GM19395 (cell line): ENCODE results near the gene SLC16A5.

Experiments
- ATAC-seq: cut with Tn5 transposase; IDR thresholded peaks from one replicate; pipeline ENCODE4 v1.9.1; 2021; ENCODE audit warnings: mild to moderate bottlenecking, moderate library complexity; ENCODE audit not compliant: unreplicated experiment

Gene SLC16A5

DNA sequence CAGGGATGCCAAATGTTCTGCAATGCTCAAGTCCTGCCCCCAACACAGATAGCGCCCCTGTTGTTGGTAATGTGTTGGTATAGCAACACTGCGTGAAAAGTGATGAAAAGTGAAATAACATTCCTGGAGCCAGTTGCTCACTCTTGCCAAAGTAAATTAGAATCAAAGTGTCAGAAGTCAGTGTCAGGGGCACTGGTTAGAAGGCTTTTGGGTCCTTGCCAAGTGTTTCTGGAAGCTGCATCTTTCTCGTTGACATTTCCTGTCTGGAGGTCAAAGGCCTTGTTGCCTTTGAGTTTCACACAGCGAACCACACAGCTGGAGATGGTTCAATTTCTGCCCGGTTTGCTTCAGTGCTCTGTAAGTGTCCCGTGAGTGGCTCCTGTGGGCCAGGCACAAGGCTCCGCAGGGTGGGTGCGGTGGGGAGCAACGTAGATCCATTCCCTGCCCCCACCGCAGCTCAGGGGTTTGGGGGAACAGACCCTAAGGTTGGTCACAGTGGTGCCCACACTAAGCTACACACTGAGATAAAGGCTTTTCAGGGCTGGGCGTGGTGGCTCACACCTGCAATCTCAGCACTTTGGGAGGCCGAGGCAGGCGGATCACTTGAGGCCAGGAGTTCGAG lies 3.6 kb upstream of the SLC16A5 start:
- no peak for ATAC-seq

DNA sequence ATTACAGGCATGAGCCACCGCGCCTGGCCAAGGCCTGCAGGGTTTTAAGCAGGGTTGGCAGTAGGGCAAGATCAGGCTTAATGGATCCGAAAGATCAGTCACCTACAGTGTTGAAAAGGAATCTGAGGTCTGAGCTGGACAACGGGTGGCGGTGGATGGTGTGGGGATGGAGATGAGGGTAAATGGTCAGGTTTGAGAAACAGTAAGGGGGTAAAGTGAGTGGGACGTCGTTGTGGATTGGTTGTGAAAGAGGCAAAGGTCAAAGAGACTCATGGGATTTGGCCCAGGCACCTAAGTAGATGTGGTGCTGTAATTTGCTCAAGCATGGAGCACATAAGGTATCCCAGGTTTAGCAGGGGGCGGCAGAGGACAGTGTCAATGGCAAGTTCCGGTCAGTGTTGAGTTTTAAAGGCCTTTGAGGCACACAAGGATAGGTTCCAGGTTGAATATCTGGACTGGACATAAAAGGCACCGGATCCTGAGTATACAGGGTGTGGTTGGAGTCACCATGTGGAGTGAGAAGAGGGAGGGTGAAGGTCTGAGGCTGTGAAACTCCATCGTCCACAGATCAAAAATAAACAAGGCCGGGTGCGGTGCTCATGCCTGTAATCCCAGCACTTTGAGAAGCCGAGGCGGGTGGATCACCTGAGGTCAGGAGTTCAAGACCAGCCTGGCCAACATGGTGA lies 1.1 kb upstream of the SLC16A5 start:
- ATAC-seq: no peak

DNA sequence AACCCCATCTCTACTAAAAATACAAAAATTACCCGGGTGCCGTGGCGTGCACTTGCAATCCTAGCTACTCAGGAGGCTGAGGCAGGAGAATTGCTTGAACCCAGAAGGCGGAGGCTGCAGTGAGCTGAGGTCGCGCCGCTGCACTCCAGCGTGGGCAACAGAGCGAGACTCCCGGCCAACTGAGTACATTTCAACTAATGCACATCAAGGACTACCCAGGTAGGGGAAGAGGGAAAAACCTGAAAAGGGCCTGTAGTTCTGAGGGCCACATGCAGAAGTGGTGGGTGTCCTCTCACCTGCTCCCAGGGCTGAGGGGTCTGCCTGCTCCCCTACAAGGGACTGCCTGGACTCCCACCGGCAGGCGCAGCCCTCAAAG lies 584 bp upstream of the SLC16A5 start:
- peak; percentile 17 for ATAC-seq

DNA sequence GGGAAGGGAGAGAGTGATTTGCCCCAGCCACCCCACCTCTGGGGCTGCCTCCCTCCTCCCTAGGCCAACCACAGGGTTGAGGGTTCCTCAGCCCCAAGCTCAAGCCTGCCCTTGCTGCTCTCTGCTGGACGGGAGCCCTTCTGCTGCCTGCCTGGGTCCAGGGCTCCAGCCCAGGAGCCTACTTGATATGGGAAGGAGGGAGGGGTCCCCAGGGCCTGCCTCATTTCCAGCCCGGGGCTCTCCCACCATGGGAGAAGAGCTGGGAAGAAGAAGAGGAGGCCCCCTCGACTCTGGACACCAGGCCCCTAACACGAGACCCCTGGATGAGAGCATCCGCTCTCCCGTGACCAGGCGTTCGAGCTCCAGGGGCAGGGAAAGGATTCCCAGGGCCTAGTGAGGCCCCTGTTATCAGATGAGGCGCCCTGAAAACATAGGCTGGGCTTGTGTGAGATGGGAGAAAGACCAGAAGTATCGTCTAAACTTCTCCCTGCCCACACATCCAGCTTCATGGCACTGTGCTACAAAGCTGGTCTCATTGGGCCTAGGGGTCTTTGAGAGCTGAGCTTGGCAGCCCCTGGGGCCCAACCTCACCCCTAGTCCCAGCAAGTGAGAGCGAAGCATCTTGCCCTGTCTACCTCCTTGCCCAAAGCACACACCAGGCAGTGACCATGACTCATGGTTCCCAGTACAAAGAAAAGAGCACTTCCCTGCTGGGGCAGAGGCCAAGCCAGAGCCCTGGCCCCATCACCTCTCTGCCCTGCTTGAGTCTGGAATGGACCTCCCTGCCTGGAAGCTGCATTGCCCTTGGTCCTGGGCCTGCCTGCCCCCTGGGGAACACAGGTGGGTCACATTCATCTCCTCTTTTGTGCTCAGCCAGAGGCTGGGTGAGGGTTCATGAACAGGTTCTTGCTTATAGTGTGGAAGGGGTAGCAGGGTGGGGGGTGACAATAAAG lies 987 bp downstream of the SLC16A5 start:
- ATAC-seq: no peak

DNA sequence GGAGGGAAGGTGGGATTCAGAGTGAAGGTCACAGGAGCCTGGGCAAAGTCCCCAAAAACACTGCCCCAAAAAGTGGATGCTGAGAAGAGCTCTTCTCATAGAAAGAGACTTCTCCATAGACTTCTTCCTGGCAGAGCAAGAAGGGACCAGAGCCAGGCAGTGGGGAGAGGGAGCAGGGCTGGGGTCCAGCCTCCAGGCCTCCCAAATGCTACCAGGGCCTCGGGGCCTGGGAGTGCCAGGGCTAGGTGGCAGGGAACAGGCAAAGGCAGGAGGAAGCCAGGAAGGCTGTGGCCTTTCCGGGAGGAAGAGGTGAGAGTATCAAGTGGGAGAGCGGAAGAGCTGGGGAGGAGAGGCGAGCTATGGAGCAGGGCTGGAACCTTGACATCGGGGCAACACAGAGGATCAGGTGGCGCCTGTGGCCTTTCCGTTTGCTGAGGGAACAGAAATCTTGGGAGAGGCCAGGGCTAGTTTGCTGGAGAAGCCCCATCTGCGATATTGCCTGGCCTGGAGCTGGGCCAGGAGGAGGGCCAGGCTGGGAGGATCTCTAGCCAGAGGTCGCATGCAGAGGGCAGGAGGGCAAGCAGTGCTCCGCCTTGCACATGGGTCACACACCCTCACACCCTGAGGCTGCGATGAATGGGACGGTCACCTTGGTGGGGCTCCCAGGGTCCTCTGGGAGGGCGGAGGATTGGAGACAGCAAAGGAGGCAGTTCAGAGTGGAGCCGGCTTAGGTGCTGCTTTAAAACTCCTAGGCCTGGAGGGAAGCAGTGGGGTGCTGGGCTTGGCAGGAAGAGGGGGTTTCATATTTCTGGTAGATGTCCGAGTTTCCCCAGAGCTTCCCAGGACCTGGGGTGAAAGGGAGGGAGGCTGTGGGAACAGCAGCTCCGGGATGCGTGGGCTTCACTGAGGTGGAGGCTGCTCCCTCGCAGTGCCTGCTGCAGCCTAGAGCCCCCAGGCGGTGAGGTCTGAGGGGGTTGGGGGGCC lies 3.4 kb downstream of the SLC16A5 start:
- no peak for ATAC-seq

DNA sequence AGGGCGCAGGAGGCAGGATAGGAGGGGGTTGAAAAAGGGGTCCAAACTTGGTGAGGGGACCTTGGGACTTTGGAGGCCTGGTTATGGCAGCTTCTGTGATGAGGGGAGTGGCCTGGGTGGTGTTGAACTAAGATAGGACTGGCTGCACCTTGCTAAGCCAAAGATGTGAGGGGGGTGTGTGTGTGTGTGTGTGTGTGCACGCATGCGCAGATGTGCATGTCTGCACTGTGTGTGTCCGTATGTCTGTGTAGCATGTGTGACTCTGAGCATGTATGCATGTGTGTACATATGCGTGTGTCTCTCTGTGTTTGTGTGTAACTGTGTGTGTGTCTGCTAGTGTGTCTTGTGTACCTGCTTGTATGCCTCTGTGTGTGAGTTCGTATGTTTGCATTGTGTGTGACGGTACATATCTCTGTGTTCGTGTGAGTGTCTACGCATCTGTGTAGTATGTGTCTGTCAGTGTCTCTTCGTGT lies 4.1 kb downstream of the SLC16A5 start:
- no peak for ATAC-seq

DNA sequence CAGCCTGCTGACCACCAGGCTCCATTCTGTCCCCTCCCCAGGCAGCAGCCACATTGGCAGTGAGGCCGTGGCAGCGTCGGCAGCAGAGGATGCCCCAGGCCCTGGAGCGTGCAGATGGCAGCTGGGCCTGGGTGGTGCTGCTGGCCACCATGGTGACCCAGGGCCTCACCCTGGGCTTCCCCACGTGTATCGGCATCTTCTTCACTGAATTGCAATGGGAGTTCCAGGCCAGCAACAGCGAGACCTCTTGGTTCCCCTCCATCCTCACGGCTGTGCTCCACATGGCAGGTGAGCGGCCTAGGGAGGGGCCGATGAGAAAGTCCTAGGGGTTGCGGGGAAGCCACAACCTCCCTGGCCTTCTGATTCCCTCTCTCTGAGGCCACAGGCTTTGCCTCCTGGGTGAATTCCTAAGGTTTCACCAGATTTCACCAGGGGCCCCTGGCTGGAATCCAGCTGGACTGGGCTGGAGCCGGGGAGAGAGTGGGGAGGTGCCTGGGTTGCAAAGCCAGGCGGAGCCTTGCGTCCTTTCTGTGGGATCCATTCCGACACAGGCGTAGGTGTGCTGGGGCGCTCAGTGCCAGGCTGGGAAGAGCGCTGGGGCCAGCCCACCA lies 5.9 kb downstream of the SLC16A5 start:
- no peak for ATAC-seq

DNA sequence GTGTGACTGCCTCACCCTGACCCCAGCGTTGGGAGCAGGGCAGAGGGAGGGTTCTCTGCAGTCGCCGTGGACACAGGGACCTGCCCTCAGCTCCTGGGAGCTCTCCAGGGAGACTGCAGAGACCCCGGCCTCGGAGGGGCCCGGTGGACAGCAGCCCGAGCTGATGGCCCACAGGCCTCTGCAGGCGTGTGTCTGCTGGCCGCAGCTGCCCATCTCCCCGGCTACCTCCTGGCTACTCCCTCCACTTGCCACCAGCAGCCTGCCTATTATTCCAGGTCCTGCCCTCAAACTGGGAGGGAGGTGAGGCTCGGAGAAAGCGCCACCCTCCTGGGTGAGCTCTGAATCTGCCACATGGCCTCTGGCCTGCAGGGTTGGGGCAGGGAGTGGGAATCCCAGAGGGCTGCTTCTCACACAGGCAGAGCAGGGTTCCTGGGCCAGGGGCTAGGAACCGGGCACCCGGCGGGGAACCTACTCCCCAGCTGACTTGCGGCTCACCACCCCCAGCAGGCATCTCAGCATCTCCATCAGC lies 7.2 kb downstream of the SLC16A5 start:
- no peak for ATAC-seq

DNA sequence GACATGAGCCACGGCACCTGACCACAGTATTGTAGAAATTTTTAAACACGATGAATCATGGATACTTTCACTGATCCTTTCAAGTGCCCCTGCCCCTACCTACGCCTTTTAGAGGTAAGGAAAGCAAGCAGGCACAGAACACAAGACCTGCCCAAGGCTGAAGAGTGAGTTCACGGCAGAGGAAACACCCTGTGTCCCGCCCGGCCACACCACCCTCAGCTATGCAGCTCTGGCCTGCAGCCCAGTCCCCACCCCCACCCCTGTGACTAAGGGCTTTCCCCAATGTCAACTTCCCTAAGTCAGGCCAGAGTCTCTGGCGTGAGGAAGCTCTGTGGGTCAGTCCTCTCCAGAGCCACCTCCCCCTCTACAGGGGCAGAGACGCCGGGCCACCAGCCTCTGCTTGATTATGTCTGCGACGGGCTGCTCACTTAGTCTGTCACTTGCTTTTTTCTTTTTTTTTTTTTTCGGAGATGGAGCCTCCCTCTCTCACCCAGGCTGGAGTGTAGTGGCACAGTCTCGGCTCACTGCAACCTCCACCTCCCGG lies 8.4 kb downstream of the SLC16A5 start:
- ATAC-seq: no peak

DNA sequence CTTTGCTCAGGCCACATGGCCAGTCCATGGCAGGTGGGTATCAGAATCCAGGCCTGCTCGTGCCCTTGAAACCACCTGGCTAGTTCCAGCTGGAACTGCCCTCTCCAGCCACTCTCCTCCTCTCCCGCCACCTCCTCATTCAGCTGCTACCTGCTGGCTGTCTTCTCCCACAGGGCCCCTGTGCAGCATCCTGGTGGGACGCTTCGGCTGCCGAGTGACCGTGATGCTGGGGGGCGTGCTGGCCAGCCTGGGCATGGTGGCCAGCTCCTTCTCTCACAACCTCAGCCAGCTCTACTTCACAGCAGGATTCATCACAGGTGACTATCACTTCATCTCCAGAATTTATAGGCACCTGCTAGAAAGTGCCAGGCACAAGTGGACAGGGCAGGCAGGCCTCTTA lies 10.1 kb downstream of the SLC16A5 start:
- ATAC-seq: no peak

DNA sequence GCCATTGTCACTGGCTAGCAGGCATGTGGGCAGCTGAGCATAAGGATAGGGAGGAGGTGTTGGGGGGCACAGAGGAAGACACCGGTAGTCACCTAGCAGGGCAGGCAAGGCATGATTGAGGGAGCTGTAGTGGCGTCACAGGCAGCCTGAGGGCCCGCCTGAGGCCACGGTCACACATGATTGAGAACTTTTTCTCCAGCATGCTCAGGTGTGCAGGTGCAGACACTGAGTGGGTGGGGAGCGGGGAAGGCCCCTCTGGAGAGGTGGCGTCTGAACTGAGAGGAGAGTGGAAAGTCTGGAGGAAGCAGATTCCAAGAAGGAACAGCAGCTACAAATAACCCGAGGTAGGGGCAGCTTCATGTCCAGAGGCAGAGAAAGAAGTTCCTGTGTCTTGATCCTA lies 11.1 kb downstream of the SLC16A5 start:
- no peak for ATAC-seq

DNA sequence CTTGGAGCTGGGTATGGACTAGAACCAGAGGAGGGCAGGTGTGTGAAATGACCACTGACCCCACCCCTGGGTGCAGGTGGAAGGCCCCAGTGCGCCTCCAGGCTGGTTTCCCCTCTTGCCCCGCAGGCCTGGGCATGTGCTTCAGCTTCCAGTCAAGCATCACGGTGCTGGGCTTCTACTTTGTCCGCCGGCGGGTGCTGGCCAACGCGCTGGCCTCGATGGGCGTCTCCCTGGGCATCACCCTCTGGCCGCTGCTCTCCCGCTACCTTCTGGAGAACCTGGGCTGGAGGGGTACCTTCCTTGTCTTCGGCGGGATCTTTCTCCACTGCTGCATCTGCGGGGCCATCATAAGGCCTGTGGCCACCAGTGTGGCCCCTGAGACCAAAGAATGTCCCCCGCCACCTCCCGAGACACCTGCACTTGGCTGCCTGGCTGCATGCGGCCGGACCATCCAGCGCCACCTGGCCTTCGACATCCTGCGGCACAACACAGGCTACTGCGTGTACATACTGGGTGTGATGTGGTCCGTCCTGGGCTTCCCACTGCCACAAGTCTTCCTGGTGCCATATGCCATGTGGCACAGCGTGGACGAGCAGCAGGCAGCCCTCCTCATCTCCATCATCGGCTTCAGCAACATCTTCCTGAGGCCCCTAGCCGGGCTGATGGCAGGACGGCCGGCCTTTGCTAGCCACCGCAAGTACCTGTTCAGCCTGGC lies 12.3 kb downstream of the SLC16A5 start:
- ATAC-seq: no peak

DNA sequence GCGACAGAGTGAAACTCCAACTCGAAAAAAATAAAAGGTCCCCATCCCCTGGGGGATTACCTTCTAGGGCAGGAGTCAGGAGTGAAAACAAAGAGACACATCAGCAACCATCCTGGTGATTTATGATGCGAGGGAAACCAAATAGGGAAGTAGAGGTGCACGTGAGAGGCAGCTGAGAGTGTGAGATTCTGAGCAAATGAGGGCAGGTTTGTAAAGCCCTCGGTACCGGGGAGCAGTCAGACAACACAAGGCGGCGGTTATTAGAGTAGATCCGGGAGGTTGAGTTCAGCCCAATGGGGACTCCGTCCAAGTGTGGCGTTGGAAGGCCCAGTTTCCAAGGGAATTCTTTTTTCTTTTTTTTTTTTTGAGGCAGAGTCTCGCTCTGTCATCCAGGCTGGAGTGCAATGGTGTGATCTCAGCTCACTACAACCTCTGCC lies 14.6 kb downstream of the SLC16A5 start:
- no peak for ATAC-seq

DNA sequence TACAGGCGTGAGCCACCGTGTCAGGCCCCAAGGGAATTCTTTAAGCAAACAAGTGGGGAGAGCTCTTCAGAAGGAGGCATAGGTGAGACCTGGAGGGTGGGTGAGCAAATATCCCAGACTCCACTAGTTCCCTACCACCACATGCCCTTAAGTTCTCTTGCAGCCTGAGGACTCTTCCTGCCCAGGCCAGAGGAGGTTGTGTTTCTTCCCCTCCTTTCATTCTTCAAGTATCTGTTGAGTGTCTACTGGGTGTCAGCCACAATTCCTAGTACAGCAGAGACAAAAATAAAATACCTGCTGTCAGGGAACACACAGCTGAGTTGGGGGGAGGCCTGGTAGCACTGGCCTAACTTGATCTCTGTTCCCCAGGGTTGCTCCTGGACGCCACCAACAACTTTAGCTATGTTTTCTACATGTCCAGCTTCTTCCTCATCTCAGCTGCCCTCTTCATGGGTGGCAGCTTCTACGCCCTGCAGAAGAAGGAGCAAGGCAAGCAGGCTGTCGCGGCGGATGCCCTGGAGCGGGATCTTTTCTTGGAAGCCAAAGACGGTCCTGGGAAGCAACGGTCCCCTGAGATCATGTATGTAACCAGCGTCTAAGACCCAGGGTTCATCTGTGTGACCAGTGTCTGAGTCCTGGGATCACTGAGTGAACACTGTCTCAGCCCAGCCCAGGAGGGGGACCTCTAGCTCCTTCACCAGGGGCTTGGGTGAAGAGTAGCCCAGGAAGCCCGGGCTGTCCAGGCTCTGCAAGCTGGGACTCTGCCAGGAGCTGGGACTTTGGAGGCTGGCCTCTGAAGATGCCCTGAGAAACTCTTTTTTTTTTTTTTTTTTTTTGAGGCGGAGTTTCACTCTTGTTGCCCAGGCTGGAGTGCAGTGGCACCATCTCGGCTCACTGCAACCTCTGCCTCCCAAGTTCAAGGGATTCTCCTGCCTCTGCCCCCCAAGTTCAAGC lies 16.1 kb downstream of the SLC16A5 start:
- no peak for ATAC-seq

DNA sequence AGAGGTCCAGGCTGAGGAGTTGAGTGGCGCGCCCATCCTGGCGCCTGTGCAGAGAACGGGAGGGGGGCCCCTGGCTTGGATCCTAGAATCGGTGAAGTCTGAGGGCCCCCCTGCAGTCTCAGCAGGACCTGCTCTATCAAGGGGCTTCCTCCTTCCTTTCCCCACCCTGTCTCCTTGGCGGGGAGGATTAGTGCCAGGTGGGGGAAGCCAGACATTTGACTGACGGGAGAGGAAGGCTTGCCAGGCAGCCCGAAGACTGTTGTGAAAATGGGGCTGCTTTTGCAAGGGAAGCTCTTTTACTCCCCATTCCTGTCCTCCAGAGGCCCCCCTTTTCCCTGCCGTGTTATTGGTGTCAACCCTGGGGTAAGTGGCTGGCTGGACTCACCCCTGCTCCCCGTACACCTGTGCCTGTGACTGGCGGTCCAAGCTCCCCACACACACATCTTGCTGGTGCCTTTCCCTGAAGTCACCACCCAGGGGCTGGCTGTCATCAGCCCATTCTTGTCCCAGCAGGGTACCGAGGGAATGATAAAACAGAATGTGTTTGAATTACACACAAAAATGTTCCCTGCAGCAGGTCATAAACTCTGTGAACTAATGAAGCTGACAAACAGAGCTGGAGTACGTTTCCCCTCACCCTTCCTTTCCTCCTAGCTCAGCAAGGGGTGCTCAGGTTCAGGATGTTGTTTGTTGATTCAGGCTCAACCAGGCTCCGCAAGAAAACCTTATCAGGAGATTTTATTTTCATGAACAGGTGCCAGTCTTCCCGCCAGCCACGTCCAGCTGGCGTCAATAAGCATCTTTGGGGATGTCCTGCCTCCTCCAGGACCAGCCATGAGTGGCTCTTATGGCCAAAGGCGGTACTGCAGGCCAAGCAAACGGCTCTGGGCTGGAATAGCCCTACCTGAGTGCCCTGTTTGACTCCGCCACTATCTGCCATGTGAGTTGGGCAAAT lies 17.6 kb downstream of the SLC16A5 start:
- no peak for ATAC-seq

DNA sequence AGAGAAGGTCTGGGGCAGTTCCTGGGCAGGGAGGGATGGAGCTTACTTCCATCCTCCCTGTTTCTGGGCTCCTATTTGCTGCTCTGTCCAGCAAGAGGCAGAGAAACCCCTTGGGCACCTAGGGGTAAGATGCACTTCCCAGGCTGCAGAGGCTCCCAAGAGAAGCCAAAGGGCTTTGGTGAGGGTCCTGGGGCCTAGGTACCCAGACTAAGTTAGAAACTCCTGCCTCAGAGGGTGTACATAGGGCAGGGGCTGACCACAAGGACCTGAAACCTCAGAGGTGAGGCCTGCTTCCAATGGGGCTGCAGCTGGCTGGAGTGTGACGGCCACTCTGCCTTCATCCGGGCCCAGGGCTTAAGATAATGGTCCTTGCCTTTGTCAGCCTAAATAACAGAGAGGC lies 20.4 kb downstream of the SLC16A5 start:
- no peak for ATAC-seq

DNA sequence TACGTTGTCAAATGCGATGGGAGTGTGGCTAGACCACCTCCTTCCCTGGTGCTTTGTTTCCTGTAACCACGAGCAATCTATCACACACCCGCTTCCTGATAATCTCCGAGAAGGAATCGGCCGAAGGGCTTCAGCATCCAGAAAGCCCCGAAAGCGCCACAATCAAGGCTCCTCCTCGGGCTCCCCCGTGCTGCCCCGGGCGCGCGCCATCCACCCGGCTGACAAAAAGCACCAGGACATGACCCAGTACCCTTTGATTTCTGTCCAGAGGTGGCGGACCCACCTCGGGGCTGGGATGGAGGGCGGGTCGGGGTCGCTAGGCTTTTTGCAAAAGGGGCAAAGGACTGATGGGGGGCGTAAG lies 21.3 kb downstream of the SLC16A5 start:
- ATAC-seq: no peak
